Fibroblast of skin of back (primary cell): ENCODE measurements around the gene UTS2R.

Experiments used
- DNase-seq: peaks from one replicate; pipeline ENCODE4 v3.0.0-alpha.2; 2013

Gene UTS2R

DNA sequence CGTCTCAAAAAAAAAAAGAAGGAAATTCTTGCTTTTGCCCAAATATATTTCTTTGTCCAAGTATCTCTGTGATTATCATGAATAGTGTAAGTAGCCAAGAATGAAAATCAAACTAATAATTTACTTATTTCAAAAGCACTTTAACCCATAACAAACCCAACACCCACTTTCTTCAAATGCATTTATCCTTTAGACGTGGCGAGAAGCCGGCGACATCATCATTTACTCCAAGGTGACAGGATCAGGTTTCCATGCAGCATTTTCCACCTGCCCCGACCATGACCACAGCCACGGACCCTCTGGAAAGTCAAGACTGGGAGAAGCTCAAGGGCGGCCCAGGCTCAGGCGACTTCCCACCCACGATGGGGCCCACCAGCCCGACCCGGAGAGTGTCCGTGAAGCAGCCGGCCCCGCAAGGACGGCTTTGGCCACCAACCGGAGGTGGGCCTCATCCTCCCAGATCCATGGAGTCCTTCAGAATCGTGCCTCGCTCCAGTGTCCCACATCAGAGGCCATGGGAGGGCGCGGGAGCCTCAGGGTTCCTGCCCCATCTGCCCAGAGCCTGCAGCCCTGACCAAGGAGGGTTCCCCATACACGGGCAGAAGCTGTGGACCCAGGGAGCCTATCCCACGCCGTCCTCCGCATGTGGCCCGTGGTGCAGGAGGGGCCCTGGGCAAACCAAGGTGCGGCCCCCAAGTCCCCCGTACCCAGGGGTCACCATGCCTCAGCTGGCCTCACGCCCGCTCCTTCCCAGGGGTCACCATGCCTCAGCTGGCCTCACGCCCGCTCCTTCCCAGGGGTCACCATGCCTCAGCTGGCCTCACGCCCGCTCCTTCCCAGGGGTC, 18.7 kb downstream of the UTS2R start:
- no peak for DNase-seq

DNA sequence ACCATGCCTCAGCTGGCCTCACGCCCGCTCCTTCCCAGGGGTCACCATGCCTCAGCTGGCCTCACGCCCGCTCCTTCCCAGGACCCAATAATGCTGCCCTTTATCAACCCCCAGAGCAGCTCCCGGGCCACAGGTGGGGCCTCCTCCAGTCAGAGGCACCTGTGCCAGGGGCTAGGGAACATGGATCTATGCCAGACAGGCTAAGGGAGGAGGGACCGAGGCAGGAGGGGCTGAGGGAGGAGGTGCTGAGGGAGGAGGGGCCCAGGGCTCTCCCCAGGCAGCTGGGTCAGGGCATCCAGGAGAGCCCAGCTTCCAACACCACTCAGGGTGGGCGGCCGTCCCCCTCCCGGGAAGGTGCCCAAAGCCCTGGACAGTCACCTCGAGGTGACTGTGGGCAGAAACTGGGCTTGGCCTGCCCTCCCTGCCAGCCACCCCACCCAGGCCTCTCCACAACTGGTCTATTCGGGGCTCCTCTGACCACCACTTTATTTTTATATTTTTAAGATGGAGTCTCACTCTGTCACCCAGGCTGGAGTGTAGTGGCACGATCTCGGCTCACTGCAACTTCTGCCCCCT, 19.4 kb downstream of the UTS2R start:
- no peak for DNase-seq

DNA sequence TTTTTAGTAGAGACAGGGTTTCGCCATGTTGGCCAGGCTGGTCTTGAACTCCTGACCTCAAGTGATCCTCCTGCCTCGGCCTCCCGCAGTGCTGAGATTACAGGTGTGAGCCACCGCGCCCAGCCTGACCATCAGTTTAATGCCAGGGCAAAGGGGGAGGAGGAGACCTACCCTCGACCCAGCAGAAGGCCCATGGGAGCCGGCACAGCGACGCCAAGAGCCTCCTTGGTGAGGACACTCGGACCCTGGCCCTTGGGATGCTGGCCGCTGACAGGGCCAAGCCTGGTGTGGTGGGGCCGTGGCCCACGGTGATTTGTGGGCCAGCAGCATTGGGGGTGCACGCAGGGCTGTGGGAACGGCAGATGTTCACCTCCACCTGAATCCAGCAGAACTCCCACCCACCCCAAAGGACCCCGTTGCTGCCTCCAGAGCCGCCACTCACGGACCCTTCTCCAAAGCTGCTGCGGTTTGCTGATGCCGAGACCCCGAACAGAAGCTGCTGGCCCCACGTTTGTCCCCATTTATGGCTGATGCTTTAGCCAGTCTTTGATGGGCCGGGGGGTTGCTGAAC, 20.0 kb downstream of the UTS2R start:
- no peak for DNase-seq

DNA sequence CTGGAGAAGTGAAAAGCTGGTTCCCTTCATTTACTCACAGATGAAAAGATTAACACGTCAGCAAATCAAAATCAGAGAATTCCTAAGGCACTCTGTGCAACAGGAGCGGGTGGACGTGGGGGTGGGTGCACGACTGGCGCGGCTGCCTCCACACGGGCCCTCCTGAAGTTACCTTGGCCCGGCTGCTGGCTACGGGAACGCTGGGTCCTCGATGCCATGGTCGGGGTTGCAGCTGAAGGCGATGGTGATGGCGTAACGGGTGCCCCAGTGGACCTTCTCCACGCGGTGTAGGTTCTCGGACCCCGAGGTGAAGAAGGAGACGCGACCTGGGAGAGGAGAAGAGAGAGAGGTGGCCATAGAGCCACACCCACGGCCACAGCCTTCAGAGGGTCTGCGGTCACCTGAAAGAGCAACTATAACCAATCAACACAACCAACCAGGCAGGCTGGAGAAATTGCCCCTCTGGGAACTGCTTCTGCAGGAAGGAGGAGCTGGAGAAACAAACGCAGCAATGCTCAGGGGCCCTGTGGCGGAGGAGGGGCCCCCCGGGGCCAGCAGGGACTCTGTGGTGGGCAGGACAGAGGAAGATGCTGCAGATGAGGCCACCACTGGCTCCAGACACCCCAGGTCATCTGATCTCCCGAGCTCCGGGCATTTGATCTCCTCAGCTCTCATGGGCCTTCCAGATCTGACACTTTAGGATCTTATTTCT, 20.8 kb downstream of the UTS2R start:
- DNase-seq = no peak

DNA sequence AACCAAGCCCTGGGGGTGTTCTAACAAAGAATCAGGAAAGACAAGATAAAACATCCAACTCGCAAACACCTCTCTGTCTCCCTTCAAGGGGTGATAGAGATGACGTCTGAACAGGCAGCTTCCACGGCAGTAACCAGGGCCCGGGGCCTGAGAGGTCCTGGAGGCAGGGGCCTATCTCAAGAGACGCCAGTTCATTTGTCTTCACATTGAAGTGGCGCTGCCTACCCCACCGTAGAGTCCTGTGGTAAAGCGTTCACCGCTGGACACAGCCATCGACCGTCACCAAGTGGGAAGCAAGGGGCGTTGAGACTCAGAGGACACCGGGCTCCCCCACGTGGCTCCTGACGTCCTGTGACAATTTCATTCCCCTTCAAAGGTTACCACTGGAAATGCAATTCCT, 21.4 kb downstream of the UTS2R start:
- no peak for DNase-seq

DNA sequence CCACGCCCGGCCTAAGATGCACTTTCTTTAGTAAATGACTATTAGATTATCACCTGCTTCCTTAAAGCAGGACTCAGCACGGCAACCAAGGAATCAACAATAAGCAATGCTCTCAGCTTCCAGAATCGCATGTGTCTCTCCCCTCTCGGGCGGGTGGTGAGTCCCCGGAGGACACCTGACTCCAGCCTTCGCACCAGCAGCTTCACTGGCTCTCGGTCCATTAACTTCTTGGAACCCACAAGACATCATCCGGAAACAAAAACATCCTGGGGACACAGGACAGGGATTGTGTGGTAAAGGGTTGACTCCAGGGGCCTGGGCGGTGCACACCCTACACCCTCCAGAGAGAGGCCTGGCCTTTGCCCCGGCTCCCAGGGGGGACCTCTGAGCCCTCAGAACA, 22.7 kb downstream of the UTS2R start:
- DNase-seq = no peak

DNA sequence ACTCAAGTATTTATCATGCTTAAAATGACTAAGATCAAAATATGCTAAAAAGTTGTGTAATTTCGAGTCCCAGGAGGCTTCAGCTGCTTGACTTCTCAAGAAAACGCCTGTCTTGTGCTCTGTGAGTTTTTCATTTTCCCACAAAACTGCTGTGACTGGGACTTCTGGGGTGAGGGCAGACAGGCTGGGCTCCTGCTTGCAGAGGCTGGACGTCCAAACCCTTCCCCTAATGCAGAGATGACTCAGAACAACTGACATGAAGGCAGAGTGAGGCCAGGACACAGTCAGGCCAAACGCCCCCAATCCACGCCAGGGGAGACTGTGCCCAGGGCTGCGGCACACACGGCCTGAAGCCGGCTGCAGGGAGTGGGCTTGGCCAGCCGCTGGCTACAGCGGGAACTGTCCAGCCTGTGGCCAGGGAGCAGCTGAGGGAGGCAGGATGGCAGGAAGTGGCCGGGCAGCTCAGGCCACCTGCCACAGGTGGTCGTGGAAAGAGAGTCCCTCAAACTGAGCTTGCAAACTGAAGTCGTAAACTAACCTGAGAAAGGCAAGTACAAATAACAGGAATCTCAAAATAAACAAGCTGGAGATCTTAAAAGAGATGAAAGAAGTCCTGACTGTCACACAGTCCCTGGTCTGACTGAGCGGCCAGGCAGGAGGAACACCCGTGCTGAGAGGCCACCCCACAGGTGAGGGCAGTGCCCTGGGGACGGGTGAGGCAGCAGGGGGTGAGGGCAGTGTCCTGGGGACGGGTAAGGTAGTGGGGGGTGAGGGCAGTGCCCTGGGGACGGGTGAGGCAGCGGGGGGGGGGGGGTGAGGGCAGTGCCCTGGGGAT, 25.3 kb downstream of the UTS2R start:
- DNase-seq = peak; percentile 96

DNA sequence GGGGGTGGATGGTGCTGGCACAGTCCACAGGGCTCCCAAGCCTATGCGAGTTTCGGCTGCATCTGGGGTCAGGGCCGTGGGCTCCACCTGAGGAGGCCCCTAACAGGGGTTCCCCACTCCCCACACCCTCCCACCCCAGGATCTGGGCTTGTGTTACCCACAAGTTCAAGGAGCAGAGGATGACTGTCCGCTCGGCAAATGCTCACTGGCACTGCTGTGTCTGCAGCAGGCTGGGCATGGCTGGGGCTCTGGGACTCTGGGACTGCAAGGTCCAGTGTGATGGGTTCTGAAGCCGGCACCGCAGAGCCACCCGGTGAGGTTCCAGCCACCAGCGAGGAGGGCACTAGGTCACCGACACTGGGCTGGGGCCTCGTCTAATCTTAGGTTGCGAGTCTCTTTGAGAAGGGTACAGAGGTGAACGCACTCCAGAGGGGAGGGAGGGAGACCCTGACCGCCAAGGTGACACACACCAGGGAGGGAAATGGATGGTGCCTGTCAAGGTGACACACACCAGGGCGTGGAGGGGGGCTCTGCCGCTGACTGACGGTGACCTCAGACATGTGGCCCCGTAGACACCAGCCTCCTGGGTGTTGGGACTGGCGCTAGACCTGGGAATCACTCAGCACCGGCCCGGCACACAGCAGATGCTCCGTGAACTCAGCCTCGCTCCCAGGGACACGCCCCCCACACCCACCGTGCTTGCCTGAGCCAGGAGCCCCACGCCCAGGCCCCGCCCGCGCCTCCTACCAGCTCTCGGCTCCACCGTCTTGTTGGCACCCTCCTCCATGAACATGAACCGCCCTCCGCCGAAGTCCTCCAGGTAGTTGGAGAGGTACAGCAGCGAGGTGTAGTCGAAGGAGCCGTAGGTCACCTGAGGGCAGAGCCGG, 26.1 kb downstream of the UTS2R start:
- no peak for DNase-seq

DNA sequence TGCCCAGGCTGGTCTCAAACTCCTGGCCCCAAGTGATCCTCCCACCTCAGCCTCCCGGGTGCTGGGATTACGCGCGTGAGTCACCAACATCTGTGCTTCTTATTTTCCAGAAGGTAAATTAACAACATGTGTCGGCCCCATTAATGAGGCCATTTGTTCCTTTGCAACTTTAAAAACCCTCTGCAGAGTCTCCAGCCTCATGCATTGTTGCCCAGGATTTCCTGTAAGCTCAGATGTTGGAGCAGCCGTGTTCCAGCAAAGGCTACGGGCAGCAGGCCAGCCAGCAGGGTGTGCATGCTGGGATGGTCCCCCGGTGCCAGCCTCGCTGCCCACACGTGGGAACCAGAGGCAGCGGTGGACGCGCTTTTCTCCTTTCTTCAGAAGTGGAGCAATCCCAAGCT, 27.5 kb downstream of the UTS2R start:
- peak; percentile 79 for DNase-seq

DNA sequence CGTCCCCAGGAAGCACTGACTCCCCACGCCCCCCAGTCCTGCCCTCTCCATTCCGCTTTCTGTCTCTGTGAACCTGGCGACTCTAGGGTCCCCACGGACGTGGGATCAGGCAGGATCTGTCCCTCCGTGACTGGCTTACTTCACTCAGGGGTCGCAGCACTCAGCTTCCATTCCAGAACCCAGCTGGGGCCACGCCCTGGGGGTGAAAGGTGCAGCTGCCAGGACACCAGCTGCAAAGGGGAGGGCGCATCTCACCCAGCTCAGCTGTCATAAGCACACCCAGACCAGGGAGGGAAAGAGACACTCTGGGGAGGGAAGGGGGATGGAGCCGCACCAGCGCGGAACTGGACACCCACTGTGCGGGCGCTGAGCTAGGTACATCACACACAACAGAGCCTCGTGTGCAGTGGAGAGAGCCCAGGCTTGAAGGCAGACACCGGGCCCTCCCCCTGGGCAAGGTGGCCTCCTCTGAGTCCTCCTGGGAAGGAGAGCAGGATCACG, 28.1 kb downstream of the UTS2R start:
- no peak for DNase-seq

DNA sequence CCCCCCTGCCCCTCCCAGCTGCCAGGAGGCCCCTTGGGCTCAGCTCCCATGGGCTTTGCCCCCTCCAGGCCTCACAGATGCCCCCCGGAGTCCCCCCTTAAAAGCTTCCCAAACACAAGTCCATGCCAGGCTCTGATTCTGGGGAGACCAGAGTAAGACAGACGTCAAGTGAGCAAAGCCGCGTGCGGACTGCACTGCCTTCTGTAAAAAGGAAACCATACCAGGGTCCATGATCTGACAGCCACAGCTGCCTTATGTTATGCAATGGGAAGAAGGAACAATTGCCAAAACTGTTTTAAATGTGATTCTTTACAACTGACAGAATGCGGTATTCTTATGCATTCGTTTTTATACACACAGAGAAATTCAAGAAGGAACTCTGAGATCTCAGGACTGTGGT, 28.6 kb downstream of the UTS2R start:
- DNase-seq = no peak

DNA sequence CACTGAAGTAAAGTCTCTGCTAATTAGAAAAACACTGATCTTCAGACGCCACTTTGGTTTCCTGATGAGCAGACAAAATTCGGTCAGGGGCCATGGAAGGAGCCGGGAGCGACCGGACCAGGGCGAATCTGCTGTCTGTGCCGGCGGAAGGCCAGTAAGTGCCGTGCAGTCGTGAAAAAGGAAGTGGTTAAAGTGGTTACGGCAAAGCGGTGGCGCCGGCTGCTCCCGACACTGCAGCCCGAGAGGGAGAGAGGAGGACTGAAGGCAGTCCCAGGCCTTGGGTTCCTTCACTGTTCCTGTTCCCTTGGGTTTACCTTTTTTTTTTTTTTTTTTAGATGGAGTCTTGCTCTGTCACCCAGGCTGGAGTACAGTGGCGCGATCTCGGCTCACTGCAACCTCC, 29.3 kb downstream of the UTS2R start:
- DNase-seq = peak; percentile 53

DNA sequence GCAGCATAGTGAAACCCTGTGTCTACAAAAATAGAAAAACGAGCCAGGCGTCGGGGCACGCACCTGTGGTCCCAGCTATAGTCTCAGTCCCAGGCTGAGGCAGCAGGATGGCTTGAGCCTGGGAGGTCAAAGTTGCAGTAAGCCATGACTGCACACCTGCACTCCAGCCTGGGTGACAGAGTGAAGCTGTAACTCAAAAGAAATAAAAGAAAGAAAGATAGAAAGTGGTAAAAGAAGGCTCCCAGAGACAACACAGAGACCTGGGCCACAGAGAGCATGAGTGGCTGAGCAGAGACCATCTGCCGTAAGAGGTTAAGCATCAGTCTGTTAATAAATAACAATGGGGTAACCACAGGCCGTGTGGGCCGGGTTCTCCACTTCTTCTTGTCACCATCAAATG, 31.3 kb downstream of the UTS2R start:
- no peak for DNase-seq

DNA sequence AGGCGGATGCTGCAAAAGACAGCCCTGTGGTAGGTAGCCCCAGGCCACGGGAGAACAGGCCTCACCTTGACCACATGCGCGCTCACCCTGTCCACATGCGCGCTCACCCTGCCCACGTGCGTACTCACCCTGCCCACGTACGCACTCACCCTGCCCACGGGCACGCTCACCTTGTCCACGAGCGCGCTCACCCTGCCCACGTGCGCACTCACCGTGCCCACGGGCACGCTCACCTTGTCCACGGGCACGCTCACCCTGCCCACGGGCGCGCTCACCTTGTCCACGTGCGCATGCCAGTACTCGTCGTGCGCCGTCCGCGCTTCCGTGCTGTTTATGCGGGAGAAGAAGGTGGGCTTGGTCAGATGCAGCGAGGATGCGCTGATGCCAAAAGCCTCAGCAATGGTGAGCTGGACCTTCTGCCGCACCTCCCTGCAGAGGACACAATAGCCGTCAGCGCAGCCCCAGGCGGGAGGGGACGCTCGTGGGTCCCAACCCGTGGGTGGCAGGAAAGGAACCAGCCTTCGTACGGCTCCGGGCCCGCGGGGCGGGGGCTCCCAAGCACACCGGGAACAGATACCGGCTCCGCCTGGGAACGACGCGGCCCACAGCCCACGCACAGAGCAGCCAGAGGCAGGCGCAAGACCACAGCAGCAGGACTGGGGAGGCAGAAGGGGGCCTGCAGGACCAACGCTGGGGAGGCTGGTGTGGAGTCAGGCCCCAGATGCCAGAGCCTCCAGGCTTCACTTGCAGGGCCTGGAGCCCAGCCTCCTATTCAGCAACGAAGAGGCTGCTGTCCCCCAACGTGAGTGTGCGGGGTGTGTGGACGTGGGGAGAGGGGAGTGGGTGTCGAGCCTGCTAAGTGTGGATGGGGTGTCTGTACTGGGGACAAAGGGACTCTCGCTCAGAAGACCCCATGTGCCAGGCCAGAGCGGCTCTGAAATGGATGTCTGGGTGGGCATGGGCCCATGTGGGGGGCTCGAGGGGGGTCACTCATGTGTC, 32.4 kb downstream of the UTS2R start:
- DNase-seq = no peak

DNA sequence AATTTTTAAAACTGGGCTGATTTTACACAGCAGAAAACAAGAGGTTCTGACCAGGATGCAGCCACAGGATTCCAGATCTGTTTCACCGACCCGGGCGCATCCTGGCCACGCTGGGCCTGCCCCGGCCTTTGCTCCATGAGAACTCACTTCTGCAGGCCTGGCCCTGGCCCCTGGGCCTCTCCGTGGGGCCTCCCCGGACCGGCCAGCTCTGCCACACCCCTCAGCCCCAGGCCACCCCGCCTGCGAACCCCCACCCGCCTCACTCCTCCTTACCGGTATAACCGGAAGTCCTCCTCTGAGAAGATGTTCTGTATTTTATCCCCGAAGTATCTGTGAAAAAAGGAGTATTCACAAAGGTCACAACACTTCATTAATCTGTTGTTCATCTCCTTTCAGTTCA, 33.5 kb downstream of the UTS2R start:
- no peak for DNase-seq

DNA sequence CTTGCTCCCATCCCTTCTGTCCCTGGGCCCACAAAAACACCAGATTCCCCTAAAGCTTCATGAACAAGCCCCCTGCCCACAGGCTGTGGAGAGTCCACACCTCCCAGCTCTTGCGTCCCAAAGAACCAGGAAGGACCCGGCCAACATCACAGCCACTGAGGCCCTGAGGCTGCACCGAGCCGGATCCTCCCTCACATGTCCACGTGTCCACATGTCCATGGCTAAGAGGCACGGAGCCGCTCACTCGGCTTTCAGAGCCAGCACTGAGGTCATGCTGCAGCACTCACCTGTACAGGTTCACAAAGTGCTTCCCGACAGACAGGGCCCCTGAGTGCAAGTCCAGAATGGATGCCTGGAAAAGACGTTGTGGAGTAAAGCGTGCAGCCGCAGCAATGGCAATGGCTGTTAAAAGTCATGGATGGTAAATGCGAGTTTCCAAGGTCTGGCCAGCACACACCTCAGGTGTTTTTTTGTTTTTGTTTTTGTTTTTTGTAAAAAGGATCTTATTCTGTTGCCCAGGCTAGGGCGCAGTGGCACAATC, 34.6 kb downstream of the UTS2R start:
- DNase-seq = no peak

DNA sequence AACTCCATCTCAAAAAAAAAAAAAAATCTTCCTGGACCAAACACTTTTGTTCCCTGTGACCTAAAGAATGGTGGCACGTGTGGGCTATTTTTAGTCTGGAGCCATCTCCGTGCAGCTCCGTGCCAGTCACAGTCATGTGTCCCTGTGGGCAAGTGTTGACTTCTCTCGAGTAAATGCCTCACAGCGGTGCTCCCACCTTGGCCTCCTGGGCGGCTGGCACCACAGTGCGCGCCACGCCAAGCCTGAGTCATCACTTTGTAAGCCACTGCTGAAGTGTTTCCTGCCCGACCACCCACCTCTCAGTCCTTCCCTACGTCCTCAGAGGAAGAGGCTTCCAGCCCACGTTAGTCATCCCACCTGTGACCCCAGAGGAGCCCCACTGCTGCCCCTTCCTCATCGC, 35.7 kb downstream of the UTS2R start:
- peak; percentile 49 for DNase-seq

DNA sequence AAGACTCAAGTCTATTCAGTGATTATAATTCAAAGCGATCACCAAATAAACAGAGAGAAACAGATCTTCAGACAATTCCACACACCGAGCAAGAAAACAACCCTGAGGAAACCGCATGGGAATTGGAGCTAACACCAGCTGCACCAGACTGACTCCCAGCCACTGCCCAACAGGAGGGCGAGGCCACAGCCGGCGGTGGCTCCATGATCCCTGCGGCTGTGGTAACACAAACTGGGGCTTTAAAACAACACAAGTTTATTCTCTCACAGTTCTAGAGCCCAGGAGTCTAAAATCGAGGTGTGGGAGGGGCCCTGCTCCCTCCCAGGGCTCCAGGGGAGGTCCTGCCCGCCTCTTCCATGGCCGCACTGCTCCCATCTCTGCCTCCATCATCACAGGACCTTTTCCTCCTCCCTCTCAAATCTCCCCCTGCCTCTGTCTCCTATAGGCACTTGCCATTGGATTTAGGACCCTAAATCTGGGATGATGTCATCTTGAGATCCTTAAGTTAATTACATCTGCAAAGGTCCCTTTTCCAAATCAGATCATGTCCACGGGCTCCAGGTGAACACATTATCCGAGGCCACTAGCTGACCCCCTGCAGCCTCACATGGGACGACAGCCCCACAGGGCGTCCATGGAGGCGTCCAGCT, 36.8 kb downstream of the UTS2R start:
- DNase-seq = peak; percentile 17

DNA sequence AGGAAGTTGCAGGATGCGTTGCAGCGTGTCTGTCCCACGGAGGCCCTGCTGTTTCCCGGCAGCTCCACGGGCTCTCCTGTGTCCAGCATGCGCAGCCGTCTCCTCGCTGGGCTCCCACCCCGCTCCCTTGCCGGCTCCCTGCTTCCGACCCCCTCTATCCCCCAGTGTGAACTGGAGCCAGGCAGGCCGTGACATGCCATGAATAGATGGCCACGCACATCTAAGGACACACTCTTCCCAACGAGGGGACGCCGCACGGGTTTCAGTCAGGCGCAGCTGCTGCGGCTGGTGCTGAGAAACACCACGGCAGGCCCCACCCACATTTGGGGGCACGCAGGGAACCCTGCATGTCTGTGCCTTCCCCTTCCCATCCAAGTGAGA, 37.4 kb downstream of the UTS2R start:
- DNase-seq = no peak
